Measurements from ENCODE around the gene ADAM8. TPM values are rescaled to one million over a fixed set of nuclear protein-coding genes. Genes with fewer than 3 reads are reported as not detected.

Gene ADAM8
- polyA plus RNA-seq, 1 of the 3 experiments (the other 2 are of a cell fraction): 1.7 TPM

DNA sequence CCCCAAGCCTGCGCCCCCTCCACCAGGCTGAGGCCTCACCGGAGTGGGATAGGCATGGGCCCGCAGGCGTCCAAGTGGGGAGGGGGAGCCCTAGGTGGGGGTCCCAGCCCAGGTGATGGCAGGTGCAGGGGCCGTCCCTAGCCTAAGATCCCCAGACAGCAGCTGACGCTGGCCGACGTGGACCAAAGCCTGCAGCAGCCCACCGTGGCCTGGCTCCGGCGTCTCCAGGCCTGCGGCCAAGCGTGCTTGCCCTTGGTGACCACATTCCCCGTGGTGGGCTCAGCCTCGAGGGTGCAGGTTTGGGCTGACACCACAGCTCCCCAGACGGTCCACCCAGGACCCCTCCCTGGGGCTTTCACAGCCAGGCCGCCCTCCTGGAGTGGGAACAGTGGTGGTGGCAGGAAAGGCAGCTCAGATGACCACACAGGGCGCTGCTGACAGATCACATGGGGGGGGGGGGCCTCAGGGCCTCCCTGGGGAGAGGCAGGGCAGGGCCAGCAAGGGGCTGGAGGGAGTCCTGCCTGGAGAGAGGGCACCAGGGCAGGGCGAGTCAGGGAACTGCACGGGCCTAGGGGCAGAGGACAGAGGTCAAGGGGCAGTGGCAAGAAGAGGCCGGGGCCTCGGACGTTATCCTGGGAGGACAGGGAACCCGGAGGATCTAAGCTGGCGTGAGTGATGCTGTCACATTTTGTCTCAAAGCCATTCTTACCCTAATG is 767 bp upstream of the ADAM8 start:
- Histone ChIP-seq H3F3A (replicated peaks; ENCODE audit: insufficient read depth) (no peaks in the 10 kb centered on the region), H3K27ac (ENCODE audit: low read depth in 2 of 2, low read length in 1 of 2) (no peak overlapping the region), H3K9me2 (no peaks in the 10 kb centered on the region), H3K36me3 (replicated peaks in 1 of 2; ENCODE audit: control insufficient read depth in 1 of 2, insufficient read depth in 2 of 2, low read length in 1 of 2) (peaks cover 0 to 31% of the 10 kb centered on the region in 2 experiments), H3K9me3 (no peaks in the 10 kb centered on the region), H4K20me1 (ENCODE audit: insufficient read depth) (no peaks in the 10 kb centered on the region; the same call in 1 of the 2 replicates), H3K27me3 (ENCODE audit: insufficient read depth) (no peaks in the 10 kb centered on the region), H3K4me1 (ENCODE audit: control insufficient read depth in 1 of 2, insufficient read depth in 2 of 2, low read depth in 1 of 2, low read length in 1 of 2) (no peaks in the 10 kb centered on the region; a peak in 1 of 4 replicates), H3K9ac (no peak overlapping the region), H3K4me2 (no peak overlapping the region), H3K79me2 (ENCODE audit: insufficient read depth) (no peaks in the 10 kb centered on the region), H3K4me3 (ENCODE audit: low read depth in 2 of 2, low read length in 1 of 2) (no peak overlapping the region), H2AFZ (ENCODE audit: low read depth) (no peak overlapping the region)
- 87% methylated on average over 15 of the region's 25 CpGs for WGBS (ENCODE audit: low lambda C conversion rate)
- DNase-seq: no peak
- ChIA-PET CTCF (interaction anchor here (0.6 to 3.1 kb wide), 4 partner anchors 23 to 860 kb away, joined by 3 to 9 read pairs (median 4); no protein-coding TSS in a partner anchor), POLR2A (interaction anchor here (1.4 kb wide), 1 partner anchor 11 kb away, joined by 3 read pairs; no protein-coding TSS in a partner anchor)
- TF ChIP-seq NRF1 (IDR thresholded peaks at IDR 0.05; ENCODE audit: low read depth, low read length) (no peak), GATA2 (CRISPR knock-in tag; IDR thresholded peaks at IDR 0.05) (no peak), POLR2AphosphoS5 (IDR thresholded peaks at IDR 0.05; ENCODE audit: low read depth, low read length) (no peak), TEAD4 (IDR thresholded peaks at IDR 0.05; ENCODE audit: borderline replicate concordance, insufficient read depth) (no peak), FOXM1 (IDR thresholded peaks at IDR 0.05; ENCODE audit: low read depth) (no peak), RXRA (IDR thresholded peaks at IDR 0.05; ENCODE audit: borderline replicate concordance, low read depth) (no peak), SIN3A (IDR thresholded peaks at IDR 0.05; ENCODE audit: borderline replicate concordance, low read depth, low read length) (no peak), JUND (IDR thresholded peaks at IDR 0.05) (no peak), EZH2phosphoT487 (IDR thresholded peaks at IDR 0.05; ENCODE audit: borderline replicate concordance, low read depth) (no peak)
- TF ChIP-seq, protein P1, sequence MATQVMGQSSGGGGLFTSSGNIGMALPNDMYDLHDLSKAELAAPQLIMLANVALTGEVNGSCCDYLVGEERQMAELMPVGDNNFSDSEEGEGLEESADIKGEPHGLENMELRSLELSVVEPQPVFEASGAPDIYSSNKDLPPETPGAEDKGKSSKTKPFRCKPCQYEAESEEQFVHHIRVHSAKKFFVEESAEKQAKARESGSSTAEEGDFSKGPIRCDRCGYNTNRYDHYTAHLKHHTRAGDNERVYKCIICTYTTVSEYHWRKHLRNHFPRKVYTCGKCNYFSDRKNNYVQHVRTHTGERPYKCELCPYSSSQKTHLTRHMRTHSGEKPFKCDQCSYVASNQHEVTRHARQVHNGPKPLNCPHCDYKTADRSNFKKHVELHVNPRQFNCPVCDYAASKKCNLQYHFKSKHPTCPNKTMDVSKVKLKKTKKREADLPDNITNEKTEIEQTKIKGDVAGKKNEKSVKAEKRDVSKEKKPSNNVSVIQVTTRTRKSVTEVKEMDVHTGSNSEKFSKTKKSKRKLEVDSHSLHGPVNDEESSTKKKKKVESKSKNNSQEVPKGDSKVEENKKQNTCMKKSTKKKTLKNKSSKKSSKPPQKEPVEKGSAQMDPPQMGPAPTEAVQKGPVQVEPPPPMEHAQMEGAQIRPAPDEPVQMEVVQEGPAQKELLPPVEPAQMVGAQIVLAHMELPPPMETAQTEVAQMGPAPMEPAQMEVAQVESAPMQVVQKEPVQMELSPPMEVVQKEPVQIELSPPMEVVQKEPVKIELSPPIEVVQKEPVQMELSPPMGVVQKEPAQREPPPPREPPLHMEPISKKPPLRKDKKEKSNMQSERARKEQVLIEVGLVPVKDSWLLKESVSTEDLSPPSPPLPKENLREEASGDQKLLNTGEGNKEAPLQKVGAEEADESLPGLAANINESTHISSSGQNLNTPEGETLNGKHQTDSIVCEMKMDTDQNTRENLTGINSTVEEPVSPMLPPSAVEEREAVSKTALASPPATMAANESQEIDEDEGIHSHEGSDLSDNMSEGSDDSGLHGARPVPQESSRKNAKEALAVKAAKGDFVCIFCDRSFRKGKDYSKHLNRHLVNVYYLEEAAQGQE (IDR thresholded peaks at IDR 0.05; ENCODE audit: low read depth, low read length): no peak
- TF ChIP-seq, protein P2, sequence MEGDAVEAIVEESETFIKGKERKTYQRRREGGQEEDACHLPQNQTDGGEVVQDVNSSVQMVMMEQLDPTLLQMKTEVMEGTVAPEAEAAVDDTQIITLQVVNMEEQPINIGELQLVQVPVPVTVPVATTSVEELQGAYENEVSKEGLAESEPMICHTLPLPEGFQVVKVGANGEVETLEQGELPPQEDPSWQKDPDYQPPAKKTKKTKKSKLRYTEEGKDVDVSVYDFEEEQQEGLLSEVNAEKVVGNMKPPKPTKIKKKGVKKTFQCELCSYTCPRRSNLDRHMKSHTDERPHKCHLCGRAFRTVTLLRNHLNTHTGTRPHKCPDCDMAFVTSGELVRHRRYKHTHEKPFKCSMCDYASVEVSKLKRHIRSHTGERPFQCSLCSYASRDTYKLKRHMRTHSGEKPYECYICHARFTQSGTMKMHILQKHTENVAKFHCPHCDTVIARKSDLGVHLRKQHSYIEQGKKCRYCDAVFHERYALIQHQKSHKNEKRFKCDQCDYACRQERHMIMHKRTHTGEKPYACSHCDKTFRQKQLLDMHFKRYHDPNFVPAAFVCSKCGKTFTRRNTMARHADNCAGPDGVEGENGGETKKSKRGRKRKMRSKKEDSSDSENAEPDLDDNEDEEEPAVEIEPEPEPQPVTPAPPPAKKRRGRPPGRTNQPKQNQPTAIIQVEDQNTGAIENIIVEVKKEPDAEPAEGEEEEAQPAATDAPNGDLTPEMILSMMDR (IDR thresholded peaks at IDR 0.05): no peak
